UCSD-AML1 (cell line): ENCODE data around the gene ALKAL2.
A peak's percentile ranks its signal among the peaks of the same experiment; 100 is the strongest.

ENCODE experiments used
- DNase-seq: peaks from one replicate; lab custom pipeline; 2025; ENCODE audit not compliant: unreplicated experiment; lab: John Stamatoyannopoulos, UW

ALKAL2 gene

DNA sequence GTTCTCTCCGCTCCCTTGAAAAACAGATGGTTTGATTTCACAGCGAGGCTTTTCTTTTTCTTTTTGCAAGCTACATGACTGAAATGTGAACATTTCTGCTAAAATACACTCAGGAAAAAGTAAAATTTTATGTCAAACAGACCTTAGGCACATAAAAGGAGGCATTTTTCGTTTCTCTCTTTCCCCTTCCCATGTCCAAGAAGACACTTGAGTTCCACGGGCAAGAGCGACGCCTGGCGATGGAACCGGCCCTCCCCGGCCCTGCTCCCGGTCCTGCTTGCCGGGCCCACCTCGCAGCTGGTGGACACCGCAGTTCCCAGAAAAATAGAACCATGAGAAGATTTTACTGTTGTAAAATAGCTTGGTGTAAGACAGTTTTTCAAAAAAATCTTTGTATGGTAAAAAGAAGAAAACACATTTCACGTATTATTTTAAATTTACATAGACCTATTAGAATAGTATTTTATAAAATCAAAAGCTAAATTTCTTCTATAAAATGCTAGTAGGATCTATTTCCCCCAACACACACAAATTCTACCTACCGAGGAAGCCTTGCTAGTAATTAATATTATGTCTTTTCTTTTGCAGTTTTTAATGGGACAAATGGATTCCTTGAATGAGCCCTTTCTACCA lies 2.3 kb upstream of the ALKAL2 start:
- DNase-seq: peak; percentile 52

DNA sequence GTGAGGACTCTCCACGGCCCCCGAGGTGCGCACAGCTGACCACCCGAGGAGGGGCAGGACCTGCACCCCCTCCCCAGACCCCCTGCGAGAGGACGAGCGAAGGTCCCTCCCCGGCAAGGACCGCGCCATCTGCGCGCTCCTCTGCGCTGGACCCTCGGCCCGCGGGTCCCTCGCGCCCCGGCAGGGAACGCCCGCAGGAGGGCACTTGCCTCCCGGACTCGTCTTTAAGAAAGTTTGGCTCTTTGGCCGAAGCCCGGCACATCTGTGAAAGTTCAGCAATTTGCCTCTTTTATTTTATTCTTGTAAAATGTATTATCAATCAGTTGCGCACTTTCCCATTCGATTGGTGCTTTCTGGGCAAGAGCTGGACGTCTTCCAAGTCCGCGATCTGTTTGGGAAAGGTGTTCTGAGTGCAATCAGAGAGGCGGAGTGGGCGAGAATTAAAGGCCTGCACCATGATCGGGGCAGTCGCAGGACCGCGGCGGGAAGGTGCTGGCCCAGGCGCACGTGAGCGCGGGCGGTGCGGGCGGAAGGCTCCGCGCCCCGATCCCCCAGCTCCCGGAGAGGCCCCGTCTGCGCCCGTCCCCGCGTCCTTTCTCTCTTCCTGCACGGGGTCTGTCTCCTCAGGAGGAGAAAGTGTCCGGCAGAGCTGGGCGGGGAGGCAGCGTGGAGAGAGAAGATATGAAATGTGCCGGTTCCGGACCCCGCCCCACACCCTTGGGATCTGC lies 1.6 kb upstream of the ALKAL2 start:
- DNase-seq: no peak

DNA sequence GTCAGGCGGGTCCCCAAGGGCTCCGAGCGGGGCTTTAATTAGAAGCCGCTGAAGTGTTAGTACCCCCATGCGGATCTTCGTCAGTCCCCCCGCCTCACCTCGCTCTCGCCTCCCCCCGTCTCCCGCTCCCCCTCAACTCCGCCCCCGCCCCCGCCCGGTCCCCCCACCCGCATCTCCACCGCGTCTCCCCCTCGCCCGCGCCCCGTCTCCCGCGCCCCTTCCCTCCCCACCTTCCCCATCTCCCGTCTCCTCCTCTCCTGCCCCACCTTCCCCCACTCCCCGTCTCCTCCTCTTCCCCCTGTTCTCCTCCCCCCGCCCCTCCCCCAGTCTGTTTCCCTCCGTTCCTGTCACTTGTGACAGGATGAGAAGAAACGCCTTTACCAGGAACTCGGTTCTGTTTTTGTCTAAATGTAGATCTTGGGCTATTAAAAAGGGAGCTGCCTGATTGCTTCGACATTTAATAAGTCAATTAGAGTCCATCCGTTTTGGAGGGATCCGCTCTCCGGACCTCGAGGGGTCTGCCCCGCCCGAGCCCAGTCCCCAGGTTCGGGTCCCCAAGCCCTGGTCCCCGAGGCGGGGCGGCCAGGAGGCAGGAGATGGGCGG lies 969 bp upstream of the ALKAL2 start:
- DNase-seq: no peak

DNA sequence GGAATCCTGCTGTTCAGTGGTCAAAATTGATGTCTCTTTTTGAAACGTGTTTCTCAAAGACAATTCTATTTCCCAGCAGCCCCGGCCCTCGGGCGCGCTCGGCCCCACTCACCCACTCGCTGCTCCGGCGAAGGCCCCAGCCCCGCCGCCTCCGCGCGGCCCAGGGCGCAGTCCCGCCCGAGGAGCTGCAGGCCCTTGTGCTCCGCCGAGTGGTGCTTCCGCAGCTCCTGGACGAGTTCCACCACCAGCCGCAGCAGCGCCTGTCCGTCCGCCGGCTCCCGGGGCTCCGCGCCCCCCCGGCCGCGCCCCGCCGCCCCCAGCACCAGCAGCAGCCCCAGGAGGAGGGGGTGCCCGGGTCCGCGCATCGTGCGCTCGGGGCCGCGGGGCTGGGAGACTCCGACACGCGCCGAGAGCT lies 413 bp downstream of the ALKAL2 start:
- no peak for DNase-seq

DNA sequence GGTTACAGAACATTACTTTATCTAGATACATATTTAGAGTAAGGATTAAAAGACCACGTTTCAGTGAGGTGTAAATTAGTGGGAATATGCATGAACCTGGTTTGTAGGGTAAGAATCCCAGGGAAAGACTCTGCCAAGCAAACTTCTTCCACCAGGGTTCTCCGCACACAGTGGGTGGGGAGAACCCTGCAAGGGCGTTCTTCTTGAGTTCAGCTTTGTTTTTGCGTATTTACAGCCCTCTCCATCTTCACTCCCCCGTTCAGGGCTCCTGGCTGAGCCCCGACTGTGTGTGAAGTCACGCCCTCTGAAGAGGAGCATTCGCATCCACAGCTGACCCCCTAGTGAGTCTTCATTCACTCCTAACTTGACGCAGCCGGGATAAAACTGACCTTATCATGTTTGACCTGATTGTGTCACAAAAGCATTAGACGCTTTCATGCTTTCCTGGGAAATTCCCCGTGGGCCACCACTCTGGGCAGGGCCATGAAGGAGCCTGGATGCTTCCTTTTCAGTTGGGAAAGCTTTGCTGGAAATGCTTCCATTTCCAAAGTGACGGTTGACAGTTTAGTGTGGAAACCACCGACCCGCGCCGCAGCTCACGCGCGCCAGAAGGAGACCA lies 1.0 kb downstream of the ALKAL2 start:
- DNase-seq: no peak

DNA sequence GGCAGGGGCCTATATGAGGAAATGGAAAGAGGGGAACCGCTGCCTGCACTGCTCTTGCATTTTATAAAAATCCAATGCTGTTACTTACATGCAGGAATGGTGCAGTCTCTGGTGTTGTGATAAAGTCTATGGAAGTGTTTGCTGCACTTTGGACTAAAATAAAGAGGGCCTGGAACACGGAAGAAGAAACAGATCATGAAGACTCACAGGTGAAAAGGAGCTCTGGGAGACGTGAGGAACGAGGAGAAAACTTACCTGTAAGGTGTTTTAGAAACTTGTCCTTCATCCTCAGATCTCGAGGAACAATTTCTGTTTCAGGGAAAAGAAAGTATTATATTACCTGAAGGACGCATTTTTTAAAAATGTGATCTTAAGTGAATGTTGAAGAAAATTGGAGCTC lies 1.9 kb downstream of the ALKAL2 start:
- DNase-seq: no peak

DNA sequence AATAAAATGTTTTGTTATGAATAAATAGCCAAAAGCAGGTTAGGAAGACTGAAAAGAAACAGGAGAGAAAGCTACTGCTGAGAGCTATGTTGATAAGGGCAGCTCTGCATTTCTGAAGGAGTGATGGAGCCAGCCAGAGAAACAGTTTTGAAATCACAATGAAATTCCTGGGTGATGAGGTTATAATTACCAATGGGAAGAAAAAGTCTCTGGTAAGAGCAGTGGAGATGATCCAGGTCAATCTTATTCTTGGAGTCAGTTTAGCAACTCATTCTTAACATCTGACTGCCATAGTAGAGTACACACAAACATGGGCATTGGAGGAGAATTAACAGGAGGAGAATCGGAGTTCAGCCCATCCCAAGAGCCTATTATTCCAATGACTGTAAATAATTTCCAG lies 2.4 kb downstream of the ALKAL2 start:
- no peak for DNase-seq

DNA sequence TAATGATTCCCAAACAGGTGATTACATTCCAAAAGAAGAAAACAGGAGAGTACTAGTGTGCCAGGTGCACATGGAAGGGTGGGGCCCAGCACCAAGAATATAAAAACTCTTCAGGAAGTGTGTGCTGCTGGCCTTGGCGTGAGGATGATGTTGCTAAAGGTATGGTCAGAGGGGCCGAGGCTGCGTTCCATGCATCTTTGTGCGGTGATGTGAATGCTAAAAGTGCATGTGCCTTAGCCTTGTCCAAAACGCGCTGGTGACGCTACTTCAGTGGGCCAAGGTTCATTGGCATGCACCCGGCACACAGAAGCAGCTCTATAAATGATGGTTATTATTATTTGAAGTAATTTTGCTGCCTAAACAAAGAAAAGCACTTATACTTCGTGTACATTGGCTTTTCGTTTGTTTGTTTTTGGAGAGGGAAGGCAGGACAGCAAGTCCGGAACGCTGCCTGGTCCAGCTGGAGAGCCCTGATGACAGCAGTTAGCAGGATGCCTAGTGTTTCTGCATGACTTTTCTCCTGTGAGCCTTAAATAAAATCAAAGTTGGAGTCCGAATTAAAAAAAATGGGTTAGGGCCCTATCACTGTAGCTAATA lies 2.9 kb downstream of the ALKAL2 start:
- no peak for DNase-seq

DNA sequence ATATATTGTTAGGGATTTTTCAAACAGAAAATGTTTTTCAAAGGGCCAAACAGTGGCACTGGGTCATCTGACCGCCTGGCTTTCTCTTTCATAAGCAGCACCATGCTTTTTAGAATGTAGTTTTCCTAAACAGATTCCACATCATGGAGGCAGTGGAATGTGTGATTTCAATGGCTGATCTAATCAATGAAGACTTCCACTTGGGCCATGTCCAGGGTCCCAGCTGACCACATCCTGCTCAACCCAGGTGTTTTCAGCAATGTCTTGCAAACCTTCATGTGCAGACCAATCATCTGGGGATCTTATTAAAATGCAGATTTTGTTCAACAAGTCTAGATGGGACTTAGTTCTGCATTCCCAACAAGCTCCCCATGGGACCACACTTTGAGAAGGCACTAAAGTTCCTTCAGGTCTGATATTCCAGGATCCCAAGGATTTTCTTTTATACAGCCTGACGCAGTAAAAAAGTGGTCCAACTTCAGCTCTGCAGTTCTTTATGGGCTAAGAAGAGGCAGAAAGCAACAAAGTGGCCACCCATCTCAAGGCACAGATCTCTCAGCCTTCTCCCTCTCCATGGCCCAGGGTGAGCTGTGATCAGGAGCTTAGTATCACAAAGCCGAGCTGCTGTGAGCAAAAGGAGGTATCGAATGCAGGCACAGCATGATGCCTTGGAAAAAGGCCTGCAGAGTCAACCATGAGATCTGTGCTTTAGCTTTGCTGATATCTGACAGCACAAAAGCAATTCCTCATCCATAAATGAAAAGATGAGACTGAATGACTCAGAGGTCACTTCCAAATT lies 3.7 kb downstream of the ALKAL2 start:
- no peak for DNase-seq

DNA sequence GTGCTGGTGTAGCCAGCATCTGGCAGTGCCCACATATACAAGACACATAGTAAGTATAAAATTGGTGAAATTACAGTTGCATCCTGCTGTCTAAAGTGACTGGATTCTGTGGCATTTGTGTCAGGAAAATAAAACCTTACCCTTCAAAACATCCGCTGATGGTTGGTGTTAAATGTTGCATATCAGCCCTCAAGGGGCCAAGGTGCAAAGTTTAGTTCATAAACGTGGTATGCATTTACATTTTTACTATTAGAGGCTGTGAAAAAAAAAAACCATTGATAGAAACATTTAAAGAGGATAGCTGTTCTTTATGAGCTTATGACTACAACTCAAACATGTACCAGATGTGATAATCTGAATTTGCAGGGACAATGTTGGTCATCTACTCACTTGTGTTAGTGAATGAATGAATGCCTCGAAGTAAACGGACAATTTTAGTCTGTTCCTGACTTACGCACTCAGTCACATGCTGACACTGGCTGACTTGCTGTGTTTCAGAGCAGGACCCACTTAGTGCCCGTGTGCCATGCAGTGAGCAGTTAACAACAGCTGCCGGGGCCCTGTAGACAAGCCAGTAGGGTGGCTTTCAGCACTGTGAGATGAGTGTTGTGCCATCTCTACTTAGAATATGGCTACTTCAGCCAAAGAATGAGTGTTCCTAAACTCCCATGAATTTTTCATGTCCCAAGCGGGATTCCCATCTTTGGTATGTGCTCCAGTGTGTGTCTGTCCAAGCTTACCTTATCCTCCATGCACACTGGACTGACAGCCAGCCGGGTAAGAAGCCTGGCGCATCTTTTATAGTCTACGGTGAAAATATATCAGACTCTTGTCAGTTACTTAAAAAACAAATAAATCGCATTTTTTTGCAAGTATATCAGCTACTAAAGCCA lies 5.3 kb downstream of the ALKAL2 start:
- DNase-seq: no peak

DNA sequence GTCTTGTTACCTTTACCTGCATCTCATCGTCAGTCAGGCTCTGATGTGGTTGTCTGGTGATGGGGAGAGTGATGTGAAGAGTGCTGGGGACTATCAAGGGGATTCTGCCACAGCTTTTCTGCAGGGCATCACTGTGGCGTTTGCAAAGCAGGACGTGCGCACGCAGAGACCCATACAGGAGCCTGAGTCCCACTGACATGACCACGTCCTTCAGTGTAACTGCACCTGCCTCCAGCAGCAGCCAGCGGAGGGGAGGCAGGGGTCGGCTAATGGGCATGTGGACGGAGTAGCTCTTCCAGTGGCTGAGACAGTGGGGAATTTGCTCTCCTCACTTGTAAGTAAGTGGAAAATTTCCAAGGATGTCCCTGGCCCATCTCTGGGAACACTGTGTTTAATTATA lies 6.5 kb downstream of the ALKAL2 start:
- no peak for DNase-seq

DNA sequence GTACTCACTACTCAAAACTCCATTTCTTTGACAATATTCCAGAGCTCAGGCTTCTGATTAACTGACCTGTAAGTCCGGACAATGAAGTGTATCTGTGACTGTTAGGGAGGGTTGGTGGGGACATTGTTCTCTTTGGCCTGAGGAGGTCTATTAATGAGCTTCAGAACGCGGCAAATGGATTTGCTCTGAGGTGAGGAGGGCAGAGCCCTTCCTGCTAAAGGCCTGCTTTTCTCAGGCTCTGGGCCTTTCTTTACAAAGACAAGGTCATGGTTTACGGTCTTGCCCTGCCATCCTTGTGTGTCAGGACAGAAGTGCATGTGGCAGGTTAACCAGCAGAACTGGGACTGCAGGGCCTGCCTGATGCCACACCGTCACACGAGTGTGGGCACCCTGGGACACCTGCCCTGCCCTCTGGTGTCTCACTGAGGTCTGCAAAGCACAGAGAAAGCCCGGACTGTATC lies 7.2 kb downstream of the ALKAL2 start:
- no peak for DNase-seq

DNA sequence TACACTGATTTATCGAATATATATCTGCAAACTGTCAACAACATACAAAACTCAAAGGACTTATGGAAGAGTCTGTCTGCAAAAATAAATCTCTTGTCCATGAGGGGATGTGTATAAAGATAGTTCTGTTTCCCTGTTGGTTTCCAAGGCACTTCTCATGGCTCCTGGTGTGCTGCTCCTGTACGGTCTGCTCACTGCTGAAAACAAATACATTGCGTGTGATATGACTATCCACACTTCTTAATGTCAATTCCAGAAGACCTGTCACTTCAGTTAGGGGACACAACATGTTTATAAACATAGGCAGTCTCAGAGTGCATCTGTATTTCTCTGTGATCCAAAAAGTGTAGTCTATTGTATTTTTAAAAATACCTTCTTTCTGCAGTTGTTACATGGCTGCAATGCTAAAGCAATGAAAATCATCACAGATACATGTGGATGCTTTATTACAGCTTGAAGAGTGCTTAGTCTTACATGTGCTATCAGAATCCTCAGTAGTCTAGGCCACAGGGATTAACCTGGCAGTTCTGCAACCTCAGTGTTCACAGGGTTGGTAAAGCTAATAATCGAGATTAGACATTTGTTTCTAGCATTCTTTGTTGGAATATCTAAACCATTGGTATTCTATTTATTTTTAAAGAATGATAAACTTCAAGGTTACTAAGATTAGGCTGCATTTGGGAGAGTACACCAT lies 7.8 kb downstream of the ALKAL2 start:
- no peak for DNase-seq

DNA sequence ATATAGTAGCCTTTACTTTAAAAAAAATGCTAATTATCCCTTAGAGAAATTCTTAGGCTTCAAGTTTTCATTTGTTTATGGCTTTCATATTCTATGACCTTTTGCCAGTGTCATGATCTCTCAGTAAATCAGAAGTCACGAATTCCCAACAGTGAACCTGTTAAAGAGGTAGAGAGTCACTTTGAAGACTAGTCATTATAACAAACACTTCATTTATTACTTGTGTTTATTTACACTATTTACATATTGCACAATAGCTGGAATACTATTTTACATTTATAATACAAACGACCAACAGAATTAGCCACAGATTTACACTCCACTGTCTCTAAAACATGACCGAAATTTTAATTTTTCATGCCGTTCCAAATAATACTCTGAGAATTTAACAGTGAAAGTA lies 8.5 kb downstream of the ALKAL2 start:
- no peak for DNase-seq

DNA sequence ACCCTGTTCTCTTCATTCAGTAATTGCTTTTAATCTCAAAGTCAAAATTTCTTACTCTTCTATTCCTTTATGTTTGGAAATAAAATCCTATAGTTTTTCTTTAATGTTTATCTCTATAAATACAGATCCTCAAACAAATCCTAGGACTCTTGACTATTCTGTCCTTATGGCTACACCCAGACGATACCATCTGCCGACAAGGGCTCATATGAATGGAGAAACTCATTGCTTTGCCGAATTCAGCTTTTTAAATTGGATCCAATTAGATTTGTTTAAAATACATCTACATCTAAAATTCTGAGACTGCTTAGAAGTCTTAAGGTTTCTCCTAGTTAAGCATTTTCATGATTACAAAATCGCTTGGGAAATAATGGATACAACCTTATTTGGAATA lies 9.0 kb downstream of the ALKAL2 start:
- no peak for DNase-seq

DNA sequence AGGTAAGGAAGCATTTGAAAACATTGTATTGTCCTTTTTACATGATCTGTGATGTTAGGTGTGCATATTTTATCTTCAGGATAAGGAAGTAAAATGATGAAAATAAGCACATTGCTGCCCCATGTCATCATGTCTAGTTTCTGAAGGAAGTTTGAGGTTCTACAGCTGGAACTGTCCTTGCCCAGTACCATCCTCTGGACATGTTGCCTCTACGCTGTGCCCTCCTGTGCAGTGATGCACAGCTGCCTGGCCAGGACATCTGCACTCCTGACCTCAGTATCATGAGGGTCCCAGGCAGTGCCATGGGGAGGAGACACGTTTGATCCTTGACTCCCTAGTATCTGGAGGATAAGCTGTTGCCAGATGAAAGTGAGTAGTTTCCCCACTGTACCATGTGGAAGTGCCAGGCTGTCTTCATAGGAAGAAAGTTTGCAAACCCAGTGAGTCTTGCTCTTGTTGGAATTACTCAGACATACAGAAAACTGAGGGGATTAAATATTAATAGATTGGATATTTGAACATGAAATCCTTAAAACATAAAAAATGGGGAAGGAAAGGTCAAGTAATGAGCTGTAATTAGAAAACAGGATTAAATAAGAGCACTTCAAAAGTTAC lies 9.5 kb downstream of the ALKAL2 start:
- DNase-seq: no peak

DNA sequence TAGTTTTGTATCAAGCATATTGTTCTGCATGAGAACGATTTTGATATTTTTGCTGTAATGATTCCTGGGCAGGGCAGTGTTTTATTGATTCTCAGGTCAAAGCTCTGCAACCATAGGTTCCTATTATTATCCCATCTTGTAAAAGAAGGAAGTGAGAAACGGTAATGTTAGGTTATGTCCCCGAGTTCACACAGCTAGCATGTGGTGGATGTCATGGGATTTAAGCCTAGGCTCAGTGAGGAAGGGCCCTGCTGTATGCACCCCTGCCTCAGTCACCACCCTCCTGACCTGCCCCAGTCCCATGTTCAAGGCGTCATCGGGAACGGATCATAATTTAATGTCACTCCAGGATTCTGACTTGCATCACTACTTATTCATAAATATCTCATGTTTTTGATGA lies 12.4 kb downstream of the ALKAL2 start:
- no peak for DNase-seq

DNA sequence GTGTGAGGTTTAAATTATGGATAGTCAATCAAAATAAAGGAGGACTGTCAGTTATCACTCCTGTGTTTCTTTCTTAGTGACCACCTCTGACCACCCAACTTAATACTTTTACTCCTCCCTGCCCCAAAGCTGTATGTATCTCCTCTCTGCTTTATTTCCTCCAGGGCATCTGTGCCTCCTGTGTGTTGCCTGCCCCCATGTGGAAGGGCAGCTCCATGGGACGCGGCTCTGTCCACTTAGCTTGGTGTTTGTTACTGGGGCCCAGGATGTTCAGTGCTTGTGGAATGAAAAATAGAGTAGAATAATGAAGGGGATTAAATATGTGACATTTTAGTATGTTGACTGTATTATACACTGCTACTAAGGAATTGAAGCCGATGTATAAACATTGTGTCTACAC lies 13.4 kb downstream of the ALKAL2 start:
- peak; percentile 26 for DNase-seq

DNA sequence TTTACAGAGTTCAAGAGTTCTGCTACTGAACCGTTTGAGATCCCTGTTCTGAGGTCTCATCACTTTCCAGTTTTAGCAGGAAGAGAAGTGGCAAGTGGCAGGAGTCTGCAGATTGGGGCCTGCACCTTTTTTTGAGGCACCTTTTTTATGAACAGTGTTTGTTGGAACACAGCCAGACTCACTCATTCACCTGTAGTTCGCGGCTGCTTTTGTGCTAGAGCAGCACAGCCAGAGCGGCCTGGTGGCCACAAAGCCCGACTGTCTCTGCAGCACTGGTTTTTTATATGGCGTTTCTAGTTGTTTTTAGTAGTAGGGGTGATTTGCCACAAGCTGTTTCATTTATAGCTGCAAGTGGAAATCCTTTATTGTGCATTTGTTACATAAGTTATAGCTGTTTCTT lies 14.6 kb downstream of the ALKAL2 start:
- no peak for DNase-seq
